ENCODE data around the gene AHNAK. TPM values are rescaled to one million over a fixed set of nuclear protein-coding genes. Genes with fewer than 3 reads are reported as not detected.

The AHNAK gene
- total and polyA plus RNA-seq, 2 donors (not counting 3 experiments of a cell fraction or from before 2014, with no cell fraction given), result 35.2 to 436 TPM

GRCh38 chr11:62482753-62483152, 63.9 kb downstream of the AHNAK start:
- H3K27me3 ChIP-seq (ENCODE audit: control insufficient read depth in 2 of 2, insufficient read depth in 2 of 2, low read length in 2 of 2), result no peaks in the 10 kb centered on the region
- H4K20me1 ChIP-seq (replicated peaks; ENCODE audit: control insufficient read depth, extremely low read depth, insufficient read depth, low read length), result no peaks in the 10 kb centered on the region
- H3K4me2 ChIP-seq (ENCODE audit: insufficient read depth, low read length), result no peak overlapping the region
- H3K4me1 ChIP-seq (ENCODE audit: control insufficient read depth, extremely low read depth, insufficient read depth, low read length), result no peaks in the 10 kb centered on the region
- CTCF ChIA-PET, result interaction anchor here (2.1 kb wide), 1 partner anchor 58 kb away, joined by 5 read pairs; no protein-coding TSS in a partner anchor
- H3K4me3 ChIP-seq (replicated peaks in 1 of 3; ENCODE audit: insufficient read depth in 1 of 3, low read depth in 1 of 3, low read length in 3 of 3), result no peak overlapping the region
- H3K9ac ChIP-seq (replicated peaks; ENCODE audit: extremely low read depth, insufficient read depth, low read length), result no peak overlapping the region
- H2AFZ ChIP-seq (ENCODE audit: low read depth, low read length), result no peak overlapping the region
- H3K9me3 ChIP-seq (replicated peaks; ENCODE audit: control insufficient read depth, insufficient read depth, low read length), result no peaks in the 10 kb centered on the region
- POLR2A ChIA-PET, result interaction anchor here (0.6 kb wide), 1 partner anchor 59 kb away, joined by 3 read pairs; no protein-coding TSS in a partner anchor
- FAIRE-seq (no peak), DNase-seq (ENCODE audit: low read depth, low spot score) (no peak)
- TF ChIP-seq MAX (IDR thresholded peaks at IDR 0.05; ENCODE audit: insufficient read depth, insufficient read length) (no peak), FOS (IDR thresholded peaks at IDR 0.05; ENCODE audit: borderline replicate concordance, insufficient read depth, low read length) (no peak), CTCF (IDR thresholded peaks at IDR 0.05; ENCODE audit: extremely low read depth in 1 of 2, insufficient read depth in 1 of 2, low read depth in 1 of 2, low read length in 2 of 2) (no peak), POLR2AphosphoS5 (IDR thresholded peaks at IDR 0.05; ENCODE audit: insufficient read depth, low read depth, low read length) (no peak), EZH2 (IDR thresholded peaks at IDR 0.05; ENCODE audit: borderline replicate concordance, low read depth, low read length, severe bottlenecking) (no peak), MYC (IDR thresholded peaks at IDR 0.05; ENCODE audit: low read depth, low read length) (no peak), POLR2A (IDR thresholded peaks at IDR 0.05; ENCODE audit: low read depth, low read length) (no peak), GATA2 (IDR thresholded peaks at IDR 0.05; ENCODE audit: insufficient read depth, insufficient read length, low read depth, low read length) (no peak), JUN (IDR thresholded peaks at IDR 0.05; ENCODE audit: borderline replicate concordance, insufficient read depth, insufficient read length, low read depth) (no peak)
- intact Hi-C loops (cut with micrococcal nuclease) (no loop called here), dilution Hi-C loops (cut with MboI; ENCODE audit: extremely low pct_ligation_motif_present, low sequenced_read_pairs) (no loop called here)
- no peaks in the 10 kb centered on the region for H3K9me1 ChIP-seq (replicated peaks; ENCODE audit: control insufficient read depth, extremely low read depth, insufficient read depth, low read length)
- BruUV-seq (replicated peaks), result no TSS peak
- no peak overlapping the region for H3K27ac ChIP-seq (ENCODE audit: insufficient read depth, low read depth, low read length)
- no peaks in the 10 kb centered on the region for H3K79me2 ChIP-seq (ENCODE audit: control insufficient read depth, insufficient read depth, low read length)
- no peaks in the 10 kb centered on the region for H3K36me3 ChIP-seq (ENCODE audit: control insufficient read depth in 2 of 2, extremely low read depth in 1 of 2, insufficient read depth in 2 of 2, low read length in 2 of 2)
